AG04450 (cell line): ENCODE results near the gene PXMP2. TPM values are rescaled to one million over a fixed set of nuclear protein-coding genes. Genes with fewer than 3 reads are reported as not detected.

Experiments
- CTCF ChIA-PET: fragments of 300-600, 350-600 bp; formaldehyde crosslinking; extraction: SDS; loops from one replicate; lab custom pipeline; 2022; ENCODE audit warnings: antibody characterized with exemption, inconsistent platforms; lab: Charles Lee
- POLR2A ChIA-PET: fragments of 350-600 bp; formaldehyde crosslinking; extraction: SDS; loops from one replicate; lab custom pipeline; 2021; ENCODE audit warnings: antibody characterized with exemption, inconsistent platforms; lab: Yijun Ruan, JAX
- DNase-seq: peaks from one replicate; pipeline ENCODE4 v3.0.0-alpha.2; 2011; ENCODE audit warnings: low read depth, low spot score
- H3K27ac ChIP-seq: one replicate; pipeline ENCODE4 v1.5.1; 2012; ENCODE audit warnings: low read depth, low read length, control low read depth
- H3K27me3 ChIP-seq: one replicate; pipeline ENCODE4 v1.6.0; 2012; ENCODE audit warnings: low read length; ENCODE audit not compliant: control insufficient read depth, insufficient read depth
- H3K4me3 ChIP-seq: 2 replicates; pipeline ENCODE4 v1.5.1; 2011; ENCODE audit warnings: mild to moderate bottlenecking, low read depth, low read length, control low read depth
- H3K9me3 ChIP-seq: 2 replicates; pipeline ENCODE4 v1.5.1; 2012; ENCODE audit warnings: low read length; ENCODE audit not compliant: control insufficient read depth, insufficient read depth
- CTCF ChIP-seq: IDR thresholded peaks from 2 replicates; pipeline ENCODE4 v1.5.1; 2011; ENCODE audit warnings: low read depth, low read length, control low read depth, inconsistent platforms
- polyA plus RNA-seq: library from polyadenylated mRNA; depleted of rRNA; stranded (reverse); fragments of >200 nt; gene quantifications from 2 replicates; pipeline ENCODE4 v1.2.3, GENCODE V29; 2011

PXMP2 gene
- polyA plus RNA-seq, 1 experiment = 17.3 TPM

- no peak overlapping the region for H3K27ac ChIP-seq
- POLR2A ChIA-PET = no interaction called here
- no peak overlapping the region for H3K4me3 ChIP-seq
- H3K9me3 ChIP-seq = peaks cover 4% of the 10 kb centered on the region; the same call in 1 of the 2 replicates
- TF ChIP-seq CTCF = no peak
- no peak for DNase-seq
- no peaks in the 10 kb centered on the region for H3K27me3 ChIP-seq
- CTCF ChIA-PET = no interaction called here
These were observed 29.0 kb downstream of the PXMP2 start for GRCh38 chr12:132716356-132716755.

GRCh38 chr12:132717011-132717410, 29.6 kb downstream of the PXMP2 start:
- H3K4me3 ChIP-seq = no peak overlapping the region
- H3K27me3 ChIP-seq = no peaks in the 10 kb centered on the region
- ChIA-PET CTCF (no interaction called here), POLR2A (interaction anchor here (1.0 kb wide), 1 partner anchor 38 kb away, joined by 4 read pairs; no protein-coding TSS in a partner anchor)
- peaks cover 4% of the 10 kb centered on the region; the same call in 1 of the 2 replicates for H3K9me3 ChIP-seq
- no peak for TF ChIP-seq CTCF
- DNase-seq = no peak
- no peak overlapping the region for H3K27ac ChIP-seq

GRCh38 chr12:132717531-132718387, 30.4 kb downstream of the PXMP2 start:
- Histone ChIP-seq H3K9me3 (peaks cover 4% of the 10 kb centered on the region; the same call in 1 of the 2 replicates), H3K4me3 (no peak overlapping the region), H3K27me3 (no peaks in the 10 kb centered on the region), H3K27ac (no peak overlapping the region)
- POLR2A ChIA-PET = interaction anchor here (1.0 kb wide), 1 partner anchor 37 kb away, joined by 4 read pairs; no protein-coding TSS in a partner anchor
- no peak for TF ChIP-seq CTCF
- DNase-seq = no peak
- CTCF ChIA-PET = no interaction called here

GRCh38 chr12:132718644-132719043, 31.3 kb downstream of the PXMP2 start:
- ChIA-PET POLR2A (no interaction called here), CTCF (no interaction called here)
- DNase-seq = no peak
- Histone ChIP-seq H3K9me3 (peaks cover 7% of the 10 kb centered on the region; the same call in 1 of the 2 replicates), H3K27me3 (no peaks in the 10 kb centered on the region), H3K4me3 (no peak overlapping the region), H3K27ac (no peak overlapping the region)
- no peak for TF ChIP-seq CTCF
